Activated CD4-positive, alpha-beta T cell treated with anti-CD3 and anti-CD28 coated beads, Interleukin-10, Interleukin-2, amounts not matched to agents 100 ng/mL and 50 ng/mL, durations not matched to agents 16 hours and 8 hours (primary cell): Measurements from ENCODE around the gene TUB.

Source experiments
- DNase-seq: peaks from one replicate; pipeline ENCODE4 v3.0.0-alpha.2; 2020

Gene TUB, protein sequence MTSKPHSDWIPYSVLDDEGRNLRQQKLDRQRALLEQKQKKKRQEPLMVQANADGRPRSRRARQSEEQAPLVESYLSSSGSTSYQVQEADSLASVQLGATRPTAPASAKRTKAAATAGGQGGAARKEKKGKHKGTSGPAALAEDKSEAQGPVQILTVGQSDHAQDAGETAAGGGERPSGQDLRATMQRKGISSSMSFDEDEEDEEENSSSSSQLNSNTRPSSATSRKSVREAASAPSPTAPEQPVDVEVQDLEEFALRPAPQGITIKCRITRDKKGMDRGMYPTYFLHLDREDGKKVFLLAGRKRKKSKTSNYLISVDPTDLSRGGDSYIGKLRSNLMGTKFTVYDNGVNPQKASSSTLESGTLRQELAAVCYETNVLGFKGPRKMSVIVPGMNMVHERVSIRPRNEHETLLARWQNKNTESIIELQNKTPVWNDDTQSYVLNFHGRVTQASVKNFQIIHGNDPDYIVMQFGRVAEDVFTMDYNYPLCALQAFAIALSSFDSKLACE

DNA sequence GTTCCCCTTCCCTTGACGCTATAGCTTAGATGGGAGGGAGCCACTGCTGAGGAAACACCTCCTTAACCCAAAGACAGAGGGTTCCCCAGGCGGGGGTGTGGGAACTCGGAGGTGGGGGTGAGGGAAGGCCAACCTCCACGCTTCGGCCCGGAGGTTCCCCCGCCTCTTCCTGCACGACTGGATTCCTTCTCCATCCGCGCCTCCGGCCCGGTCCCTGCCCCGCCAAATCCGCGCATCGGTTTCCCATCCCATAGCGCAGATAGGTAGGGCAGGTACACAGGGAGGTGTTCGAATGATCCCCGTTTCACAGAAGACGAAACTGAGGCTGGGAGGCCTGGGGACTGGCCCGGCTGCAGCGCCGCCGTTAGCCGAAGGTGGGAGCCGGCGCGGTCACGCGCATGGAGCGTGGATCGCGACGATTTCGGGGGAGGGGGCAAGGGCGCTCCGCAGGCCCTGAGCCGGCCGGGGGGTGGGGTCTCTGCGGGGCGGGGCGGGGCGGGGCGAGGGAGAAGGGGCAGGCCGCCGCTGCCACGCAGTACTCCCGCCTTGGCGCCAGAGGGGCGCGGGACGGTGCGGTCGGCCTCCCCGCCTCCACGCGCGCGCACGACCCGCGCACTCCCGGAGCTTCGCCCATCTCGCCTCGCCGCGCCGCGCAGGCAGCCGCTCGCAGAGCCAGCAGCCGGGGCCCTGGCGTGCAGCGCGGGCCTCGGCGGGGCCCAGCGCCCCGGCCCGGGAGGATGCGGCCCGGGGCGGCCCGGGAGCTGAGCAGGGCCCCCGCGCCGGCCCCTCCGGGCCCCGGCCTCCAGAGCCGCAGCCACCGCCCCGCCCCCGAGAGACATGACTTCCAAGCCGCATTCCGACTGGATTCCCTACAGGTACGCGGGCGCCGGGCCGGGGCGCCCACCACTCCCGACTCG, at the start of gene TUB:
TUB (plus strand) TSS at position 538 of the 917 bp plus-strand sequence; CDS start at position 838, 300 bp downstream.
- DNase-seq, result no peak

DNA sequence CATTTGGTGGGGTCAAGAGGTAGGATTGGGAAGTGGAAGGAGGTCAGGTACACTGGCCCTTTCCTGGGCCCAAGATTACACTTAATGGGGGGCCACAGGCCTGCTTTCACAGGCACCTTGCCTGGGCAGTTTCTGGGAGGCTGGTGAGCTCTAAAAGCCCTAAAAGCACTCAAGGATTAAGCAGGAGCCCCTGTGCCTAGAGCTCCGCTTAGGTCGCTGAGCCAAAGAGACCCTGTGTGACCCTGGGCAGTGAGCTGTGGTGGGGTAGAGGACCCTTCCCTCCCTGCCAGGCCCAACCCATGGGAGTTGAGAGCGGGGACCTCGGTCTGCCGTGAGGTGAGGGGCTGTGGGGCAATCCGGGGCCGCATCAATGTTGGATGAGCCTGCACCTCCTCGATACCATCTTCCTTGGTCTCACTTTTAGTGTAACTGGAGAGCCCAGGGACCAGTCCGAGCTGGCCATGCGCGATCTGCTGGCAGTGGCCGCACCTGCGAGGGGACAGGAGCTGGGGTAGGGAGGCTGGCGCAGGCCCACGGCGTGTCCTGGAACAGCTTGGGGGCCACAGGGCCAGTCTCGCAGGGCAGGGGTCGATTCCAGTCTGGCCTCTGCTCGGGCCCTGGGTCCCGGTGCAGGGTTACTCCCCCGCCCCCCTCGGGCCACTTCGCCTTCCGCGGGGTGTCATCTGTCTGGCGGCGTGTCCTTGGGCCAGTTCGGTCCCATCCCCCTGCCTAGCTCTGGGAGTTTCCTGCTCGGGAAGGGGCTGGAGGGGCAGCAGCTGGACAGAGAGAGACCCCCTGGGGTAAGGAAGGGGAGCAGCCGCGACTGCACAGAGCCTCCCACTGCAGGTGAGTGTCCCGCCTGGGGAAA, 49.5 kb upstream of the TUB start:
- DNase-seq, result no peak

DNA sequence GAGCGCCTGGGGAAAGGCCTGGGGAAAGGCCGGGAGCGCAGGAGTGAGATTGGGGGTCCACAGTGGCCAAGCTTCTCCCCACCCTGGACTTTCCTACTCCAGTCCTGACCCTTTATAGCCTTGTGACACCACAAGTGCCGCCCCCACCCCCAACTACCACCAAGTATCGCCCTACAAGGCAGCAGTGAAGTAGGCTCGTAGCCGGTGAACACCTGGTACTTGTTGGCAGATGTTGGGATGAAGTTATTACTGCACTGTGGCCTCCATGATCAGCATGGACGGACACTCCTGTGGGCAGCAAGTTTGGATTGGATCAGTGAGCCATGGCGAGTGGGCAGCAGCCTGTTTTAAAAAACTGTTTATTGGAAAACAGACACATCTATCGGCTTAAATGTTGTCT, 48.9 kb upstream of the TUB start:
- no peak for DNase-seq

DNA sequence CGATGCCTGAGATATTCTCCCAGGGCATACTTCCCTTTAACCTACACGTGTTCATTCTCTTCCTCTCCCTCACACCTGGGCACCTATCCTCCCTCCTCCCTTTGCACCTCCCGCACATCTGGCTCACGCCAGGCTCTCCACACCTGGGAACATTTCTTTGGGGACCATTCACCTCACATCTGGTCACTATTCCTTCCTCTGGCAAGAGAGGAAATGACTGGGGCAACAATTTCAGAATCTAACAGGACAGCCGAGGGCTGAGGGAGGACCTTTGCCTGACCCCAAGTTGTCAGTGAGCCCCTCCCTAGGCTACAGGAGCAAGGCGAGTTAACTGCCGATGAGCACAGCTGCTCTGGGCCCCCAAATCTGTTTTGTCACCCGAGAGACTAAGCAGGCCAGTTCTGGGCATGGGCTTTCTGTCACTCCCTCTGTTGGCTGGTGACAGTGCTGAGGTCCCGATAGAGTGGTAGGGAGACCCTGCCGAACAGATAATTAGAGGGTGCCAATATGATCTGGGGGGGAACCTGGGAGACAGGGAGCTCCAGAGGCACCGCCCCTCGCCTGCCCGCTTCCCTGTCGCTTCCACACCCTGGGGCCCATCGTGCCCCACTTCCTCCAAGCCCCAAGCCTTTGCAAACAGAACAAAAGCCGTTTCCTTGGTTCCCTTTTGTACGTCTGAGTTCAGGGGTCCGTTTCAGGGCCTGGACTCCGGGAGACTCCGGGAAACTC, 48.3 kb upstream of the TUB start:
- DNase-seq, result no peak

DNA sequence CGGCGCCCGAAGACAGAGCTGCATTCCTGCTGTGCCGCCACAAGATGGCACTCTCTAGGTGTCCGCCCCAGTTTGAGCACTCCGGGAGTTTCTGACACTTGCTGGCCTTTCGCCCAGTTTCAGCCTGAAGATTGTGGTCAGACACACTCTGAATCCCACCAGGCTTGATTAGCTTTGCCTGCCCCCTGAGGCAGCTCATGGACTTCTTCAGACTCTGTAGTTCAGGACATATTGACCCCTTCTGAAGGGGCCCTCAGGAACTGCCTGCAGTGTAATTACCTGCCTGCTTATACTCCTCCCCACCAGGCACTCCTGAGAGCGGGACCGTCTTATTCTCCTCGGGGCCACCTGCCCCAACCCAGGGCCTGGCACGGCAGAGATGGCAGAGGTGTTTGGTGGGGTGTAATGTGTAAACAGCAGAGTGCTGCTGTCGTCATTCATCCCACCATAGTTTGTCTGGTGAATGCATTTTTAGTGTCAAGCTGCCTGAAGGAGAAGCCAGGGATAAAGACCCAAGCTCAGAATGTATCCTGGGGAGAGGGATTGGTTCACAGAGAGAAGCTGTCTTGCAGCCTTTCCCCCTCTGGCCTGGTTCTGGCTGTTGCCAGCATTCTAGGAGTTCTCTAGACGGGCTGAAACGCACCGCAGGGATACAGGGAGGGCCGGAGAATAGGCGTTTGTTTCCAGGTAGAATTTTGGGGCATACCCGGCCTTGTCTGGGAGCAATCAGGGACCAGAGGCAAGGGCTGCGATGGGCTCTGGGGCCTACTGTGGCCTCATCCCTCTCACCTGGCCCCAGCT, 47.5 kb upstream of the TUB start:
- DNase-seq, result peak; percentile 58

DNA sequence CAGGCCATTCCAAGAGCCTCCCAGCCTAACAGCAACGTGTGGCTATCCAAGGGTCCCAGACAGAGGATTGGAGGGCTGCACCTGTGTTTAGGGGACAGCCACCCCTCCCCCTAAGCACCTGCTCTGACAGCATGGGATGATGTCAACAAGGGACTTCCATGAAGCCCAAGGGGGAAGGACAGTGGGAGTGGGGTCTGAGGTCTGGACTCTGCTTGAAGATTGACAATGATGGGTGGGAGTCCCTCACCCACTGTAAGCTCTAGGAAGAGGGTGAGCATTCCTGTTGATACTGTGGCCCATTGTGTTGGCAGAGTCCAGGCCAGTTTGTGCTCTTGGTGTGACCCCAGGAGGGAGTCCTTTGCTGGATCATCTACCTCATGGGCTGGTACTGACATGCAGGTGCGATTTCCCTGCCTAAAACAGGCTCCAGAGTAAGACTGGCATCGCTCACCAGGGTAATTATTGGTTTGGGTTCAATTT, 46.9 kb upstream of the TUB start:
- no peak for DNase-seq

DNA sequence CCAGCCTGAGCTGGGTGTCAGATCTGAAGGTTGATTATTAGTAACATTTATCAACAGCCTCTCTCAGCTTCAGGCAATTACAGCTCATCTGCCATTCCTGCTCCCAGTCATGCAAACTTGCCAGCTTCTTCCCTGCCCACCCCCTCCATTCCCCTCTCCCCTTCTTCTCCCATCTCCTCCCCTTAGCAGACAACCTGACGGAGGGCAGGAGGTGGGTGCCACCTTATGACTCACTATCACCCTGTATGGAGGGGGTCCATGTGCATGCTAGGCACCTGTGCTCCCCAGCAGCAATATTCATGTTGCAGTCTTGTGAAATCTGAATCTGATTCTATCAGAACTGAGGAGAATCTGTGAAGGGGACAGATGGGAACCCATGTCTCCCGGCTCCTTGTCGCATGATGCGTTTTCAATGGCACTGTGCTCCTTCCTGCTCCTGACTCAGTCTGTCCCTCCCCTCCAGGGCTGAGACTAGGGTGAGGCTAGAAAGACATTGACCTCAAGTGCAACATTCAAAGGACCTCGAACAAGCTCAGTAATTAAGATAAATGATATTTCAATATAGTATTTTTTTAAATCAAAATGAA, 46.3 kb upstream of the TUB start:
- DNase-seq, result no peak

DNA sequence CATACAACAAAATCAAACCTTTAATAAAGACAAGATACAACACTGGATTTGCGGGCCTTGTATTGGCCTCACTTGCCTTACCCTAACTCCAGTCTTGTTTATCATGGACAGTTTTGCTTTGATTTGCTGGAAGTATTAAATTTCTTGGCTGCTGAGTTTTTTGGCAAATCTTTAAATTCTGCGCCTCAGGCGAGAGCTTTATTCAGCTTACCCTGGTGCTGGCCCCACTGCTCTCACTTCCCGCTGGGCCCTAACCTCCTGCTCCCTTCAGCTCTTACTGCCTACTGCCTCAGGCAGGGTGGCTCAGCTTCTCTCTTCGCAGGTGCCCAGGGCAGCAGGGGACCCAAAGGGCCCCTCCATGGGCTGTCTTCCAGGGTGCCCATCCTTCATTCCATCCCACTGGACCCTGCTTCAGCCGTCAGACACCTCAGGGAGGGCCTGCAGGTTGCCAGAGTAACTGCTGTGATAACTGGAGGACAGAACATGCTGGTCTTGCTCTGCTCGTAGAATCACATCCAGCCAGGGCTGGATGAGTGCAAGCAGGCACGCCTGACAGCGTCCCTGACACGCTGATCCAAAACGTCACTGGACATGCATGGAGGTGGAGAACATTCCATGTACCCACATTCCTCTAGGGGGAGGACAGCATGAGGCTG, 45.7 kb upstream of the TUB start:
- DNase-seq, result no peak

DNA sequence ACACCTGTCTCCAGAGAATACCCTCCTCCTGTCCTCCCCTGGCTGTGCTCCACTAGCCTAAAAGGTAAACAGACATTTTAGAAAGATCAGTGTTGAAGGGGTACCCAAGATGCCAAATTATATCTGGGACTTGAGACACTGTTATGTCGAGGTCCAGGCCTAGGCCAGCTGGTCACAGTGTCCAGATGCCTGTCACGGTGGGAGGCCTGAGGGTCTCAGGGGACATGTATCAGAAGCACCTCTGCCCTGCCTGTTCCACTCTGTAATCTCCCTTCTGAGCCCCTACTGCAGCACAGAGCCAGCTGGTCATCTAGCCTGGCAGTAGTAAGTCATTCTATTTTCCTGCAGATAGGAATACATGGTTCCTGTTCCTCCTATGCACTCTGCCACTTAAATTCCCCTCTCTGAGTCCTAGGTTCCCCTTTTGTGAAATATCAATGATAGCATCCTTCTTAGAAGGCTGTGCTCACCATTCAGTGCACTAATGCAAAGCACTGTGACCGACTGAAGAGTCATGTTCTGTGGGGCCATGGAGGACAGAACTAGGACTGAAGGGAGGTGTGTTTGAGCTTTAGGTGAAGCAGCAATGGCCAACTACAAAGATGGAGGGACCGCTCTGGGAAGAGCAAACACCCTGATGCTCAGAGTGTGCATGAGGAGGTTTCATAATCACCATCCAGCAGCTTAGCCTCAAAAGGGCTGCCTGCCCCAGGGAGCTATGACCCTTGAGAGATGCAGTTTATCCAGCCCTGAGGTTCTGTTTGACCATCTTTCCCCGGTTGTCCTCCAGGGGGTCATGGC, 44.8 kb upstream of the TUB start:
- DNase-seq, result no peak

DNA sequence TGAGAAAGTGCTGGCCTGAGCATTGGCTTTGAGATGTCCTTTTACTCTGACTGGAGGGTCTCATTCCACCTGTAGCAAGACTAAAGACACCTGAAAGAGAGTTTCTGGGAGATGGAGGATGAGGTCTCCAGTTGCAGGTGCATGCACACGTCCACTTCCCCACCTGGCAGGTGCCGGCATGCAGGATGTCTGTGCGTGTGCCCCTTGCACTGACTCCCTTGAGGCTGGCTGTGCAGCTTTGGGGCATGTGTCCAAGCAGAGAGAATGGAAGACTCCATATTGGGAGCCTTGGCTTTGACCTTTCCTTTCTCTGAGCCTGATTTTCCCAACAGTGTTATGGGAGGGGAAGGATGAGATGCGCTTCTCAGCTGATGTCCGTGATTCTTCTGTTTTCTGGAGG, 44.0 kb upstream of the TUB start:
- DNase-seq, result no peak

DNA sequence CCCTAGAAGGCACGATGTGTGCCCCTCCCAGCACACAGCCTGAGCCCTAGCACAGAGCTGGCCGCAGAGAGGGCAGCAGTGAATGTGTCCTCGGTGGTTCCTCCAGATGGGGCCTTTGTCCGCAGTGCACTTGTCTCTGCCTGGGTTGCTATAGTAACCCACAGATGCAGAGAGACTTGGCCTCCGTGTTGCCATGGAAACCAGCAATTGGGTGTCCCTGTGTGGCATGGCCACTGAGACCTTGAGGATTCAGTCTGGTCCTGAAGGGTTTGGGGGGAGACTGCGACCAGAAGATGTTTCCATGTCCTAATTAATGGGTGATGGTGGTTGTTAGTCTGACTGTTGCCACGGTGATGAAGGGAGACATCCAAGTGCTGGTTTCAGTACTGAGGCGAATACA, 42.6 kb upstream of the TUB start:
- no peak for DNase-seq

DNA sequence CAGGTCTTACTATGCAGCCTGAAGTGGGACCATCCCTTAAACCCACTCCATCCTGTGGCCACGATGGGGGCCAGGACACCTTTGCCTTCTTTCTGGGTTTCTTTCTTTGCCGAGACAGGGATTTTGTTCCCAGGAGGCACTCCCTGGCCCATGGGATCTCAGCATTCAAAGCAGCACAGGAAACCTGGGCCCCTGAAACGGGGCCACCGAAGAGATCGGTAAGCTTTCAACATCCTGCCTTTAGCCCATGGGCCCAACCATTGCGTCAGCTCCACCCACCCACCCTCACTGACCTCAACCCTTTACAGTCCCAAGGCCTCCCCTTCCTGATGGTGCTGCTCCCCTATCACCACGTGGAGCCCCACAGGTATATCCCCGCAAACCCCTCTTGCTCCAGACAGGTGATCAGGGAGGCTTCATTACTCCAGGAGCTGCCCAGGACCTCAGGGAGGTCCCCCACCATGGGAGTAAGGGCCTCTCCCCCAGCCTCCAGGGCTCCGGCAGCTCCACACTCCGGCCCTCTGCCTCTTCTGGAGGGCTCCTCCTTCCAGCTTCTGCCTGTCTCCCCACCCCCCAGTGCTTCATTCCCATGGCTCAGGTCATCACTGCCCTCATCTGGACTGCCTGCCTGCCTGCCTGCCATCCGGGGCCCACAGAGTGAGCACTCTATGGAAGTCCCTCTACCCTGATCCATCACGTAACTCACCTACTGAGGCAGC, 42.0 kb upstream of the TUB start:
- DNase-seq, result no peak

DNA sequence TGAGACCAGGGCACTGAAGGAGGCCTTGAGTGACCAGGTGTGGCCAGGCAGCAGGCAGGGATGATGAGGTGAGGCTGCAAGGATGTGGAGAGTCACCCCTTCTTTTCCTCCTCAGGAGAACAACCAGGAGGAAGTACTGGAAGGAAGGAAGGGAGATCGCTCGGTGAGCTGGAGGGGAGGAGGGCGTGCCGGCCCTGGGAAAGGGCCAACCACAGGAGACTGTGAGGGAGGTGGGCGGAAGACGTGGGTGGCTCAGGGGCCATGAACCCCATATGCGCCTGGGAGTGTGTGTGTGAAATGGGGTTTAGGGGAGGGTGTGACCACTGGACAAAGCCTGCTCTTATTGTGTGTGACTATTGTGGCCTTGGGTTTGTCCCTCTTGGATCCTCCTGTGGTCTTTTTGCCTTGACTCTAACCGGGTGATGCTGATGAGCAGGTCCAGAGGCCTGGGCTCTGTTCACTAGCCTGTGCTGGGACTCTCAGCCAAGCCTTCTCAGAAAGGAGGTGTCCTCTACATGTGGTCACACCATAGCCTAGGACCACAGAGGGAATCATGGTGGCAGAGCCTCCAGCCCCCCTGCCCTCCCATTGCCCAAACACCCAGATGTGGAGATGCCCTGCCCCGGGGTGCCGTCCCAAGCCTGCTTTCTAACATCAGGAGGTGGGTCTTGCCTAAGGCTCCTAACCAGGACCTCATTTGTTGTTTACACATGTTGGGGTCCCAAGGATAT, 41.3 kb upstream of the TUB start:
- no peak for DNase-seq

DNA sequence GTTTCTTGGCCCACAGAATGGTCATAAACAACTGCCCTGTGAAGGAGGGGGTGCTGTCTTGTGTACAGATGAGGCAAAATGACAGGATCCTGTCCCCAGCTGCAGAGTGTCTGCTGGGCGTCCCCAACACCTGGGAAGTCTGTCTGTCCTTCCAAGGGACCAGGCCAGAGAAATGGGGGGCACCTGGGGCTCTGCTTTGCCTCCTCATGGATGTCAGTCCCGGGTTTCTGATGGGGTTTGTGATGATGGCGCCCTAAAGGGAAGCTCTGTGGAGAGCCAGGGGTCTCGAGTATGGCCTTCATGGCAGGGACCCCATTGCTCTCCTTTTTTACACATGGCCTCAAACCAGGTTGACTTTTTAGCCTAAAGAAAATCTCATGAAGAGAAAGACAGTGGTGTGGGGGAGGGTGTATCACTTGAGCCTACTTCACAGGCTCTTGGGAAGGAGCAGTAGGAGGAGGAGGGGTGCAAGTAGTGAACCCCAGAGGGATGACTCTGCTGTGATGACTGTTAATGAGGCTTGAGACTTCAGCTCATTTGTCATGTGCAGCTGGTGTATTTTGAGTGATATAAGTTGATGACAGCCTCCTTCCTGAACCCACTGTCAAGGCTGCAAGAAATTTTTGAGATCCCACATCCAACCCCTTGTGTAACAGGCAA, 40.6 kb upstream of the TUB start:
- no peak for DNase-seq

DNA sequence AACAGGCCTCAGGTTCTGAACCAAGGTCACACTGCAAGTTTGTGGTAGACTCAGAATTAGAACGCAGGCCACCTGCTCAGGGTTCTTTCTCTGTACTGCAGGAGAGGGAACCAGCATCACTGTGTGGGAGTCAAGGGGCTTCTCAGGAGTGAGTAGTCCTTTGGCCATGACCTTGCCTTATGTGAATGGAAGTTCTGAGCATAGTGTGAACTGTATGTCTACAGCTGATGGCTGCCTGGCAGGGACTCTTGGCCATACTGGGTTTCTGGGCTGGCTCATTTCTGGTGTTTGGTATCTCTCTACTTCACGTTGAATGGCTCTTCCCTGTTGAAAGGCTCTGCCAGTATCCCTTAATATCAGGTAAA, 40.1 kb upstream of the TUB start:
- no peak for DNase-seq

DNA sequence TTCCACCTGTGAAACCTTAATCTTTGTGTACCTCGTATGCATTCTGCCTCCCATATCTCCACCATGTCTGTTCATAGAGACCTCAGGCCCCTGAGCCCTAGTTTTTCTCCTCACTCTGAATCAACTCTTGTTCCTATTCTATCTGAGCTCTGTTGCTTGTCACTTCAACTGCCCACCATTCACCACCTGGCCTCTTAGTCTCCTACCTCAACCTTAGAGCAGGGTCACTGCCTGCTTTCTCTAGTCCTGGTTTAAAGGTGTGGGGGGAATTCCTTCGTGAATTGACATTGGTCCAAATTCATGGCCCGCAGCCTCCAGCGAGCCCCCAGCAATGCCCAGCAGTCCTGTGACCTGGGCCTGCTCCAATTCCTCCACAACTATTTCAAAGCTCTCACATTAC, 39.4 kb upstream of the TUB start:
- no peak for DNase-seq

DNA sequence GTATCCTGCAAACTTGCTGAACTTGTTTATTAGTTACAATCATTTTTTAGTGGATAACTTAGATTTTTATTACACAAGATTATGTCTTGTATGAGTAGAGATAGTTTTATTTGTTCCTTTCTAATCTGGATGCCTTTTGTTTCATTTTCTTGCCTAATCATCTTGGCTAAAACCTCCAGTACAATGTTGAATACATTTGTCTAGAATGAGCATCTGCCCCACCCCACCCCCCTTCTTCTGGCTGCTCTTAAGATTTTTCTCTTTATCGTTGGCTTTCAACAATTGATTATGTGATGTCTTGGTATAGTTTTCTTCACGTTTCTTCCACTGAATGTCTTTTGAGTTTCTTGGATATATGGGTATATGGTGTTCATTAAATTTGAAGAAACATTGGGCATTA, 37.3 kb upstream of the TUB start:
- no peak for DNase-seq
